LHCN-M2 (cell line): Measurements from ENCODE around the gene TREM2. TPM values are rescaled to one million over a fixed set of nuclear protein-coding genes. Genes with fewer than 3 reads are reported as not detected.
"Not testable (repeated sequence)": the region's sequence is repeated elsewhere in the genome, so short reads cannot be mapped to it uniquely, and the experiment has no call there.

Source experiments
- DNase-seq: peaks from one replicate; pipeline ENCODE4 v3.0.0-alpha.2; 2012; ENCODE audit warnings: low read depth
- total RNA-seq: library from RNA; depleted of rRNA; stranded (reverse); fragments of >200 nt; gene quantifications from 2 replicates; pipeline ENCODE4 v1.2.3, GENCODE V29; 2014; rRNA removed

Gene TREM2
- total RNA-seq, 1 experiment from 2014 or later, result not detected

- DNase-seq, result peak; percentile 52
Measured at GRCh38 chr6:41155132-41155805, 7.6 kb downstream of the TREM2 start.

- DNase-seq, result no peak
Measured at GRCh38 chr6:41153992-41154625, 8.8 kb downstream of the TREM2 start, which contains the start of gene TREML1. Gene TREML1 (minus strand): TSS chr6:41154347. CDS start chr6:41154288, 59 bp downstream.

- DNase-seq, result no peak
Measured at GRCh38 chr6:41153451-41153850, 9.5 kb downstream of the TREM2 start.

GRCh38 chr6:41150671-41151070, 12.2 kb downstream of the TREM2 start:
- DNase-seq, result no peak

- DNase-seq, result no peak
Measured at GRCh38 chr6:41147917-41148316, 15.0 kb downstream of the TREM2 start.

- DNase-seq, result no peak
Measured at GRCh38 chr6:41136911-41137310, 26.0 kb downstream of the TREM2 start.

GRCh38 chr6:41135062-41135832, 27.7 kb downstream of the TREM2 start:
- DNase-seq, result no peak

- DNase-seq, result no peak
Measured at GRCh38 chr6:41132254-41132653, 30.7 kb downstream of the TREM2 start.

- DNase-seq, result no peak
Measured at GRCh38 chr6:41125282-41125681, 37.6 kb downstream of the TREM2 start.

GRCh38 chr6:41122918-41123317, 40.0 kb downstream of the TREM2 start:
- no peak for DNase-seq

GRCh38 chr6:41122373-41122772, 40.5 kb downstream of the TREM2 start:
- peak; percentile 26 for DNase-seq

GRCh38 chr6:41120058-41120457, 42.9 kb downstream of the TREM2 start:
- no peak for DNase-seq

- no peak for DNase-seq
Measured at GRCh38 chr6:41119508-41119907, 43.4 kb downstream of the TREM2 start.

GRCh38 chr6:41115027-41115426, 47.9 kb downstream of the TREM2 start:
- DNase-seq, result not testable (repeated sequence)

- no peak for DNase-seq
Measured at GRCh38 chr6:41111017-41111416, 51.9 kb downstream of the TREM2 start.

Other genes with a start within 250 kb of the TREM2 start
- gene UNC5CL, start 123.9 kb downstream of the TREM2 start, total RNA-seq, result under 0.01 TPM in 1 of 2 replicates, not detected in the other
- gene TSPO2, start 120.6 kb downstream of the TREM2 start, total RNA-seq, result not detected in 2 replicates
- 0.63 TPM in 1 of 2 replicates, not detected in the other for gene APOBEC2, start 109.9 kb downstream of the TREM2 start, total RNA-seq
- 10.3 and 12.8 TPM in 2 replicates for gene OARD1, start 90.8 kb downstream of the TREM2 start, total RNA-seq
- gene NFYA, start 90.1 kb downstream of the TREM2 start, total RNA-seq, result 15.8 and 18.8 TPM in 2 replicates
- gene TREML1, start 8.8 kb downstream of the TREM2 start, total RNA-seq, result not detected in 2 replicates
- gene TREML2, start 38.0 kb upstream of the TREM2 start, total RNA-seq, result not detected in 2 replicates
- not detected in 2 replicates for gene TREML4, start 65.2 kb upstream of the TREM2 start, total RNA-seq
- gene TREM1, start 123.6 kb upstream of the TREM2 start, total RNA-seq, result 0.32 and 0.52 TPM in 2 replicates
- gene NCR2, start 172.5 kb upstream of the TREM2 start, total RNA-seq, result not detected in 2 replicates